ENCODE measurements around the gene TXNDC17. TPM values are rescaled to one million over a fixed set of nuclear protein-coding genes. Genes with fewer than 3 reads are reported as not detected.
A peak's percentile ranks its signal among the peaks of the same experiment; 100 is the strongest.
"Not testable (repeated sequence)": the region's sequence is repeated elsewhere in the genome, so short reads cannot be mapped to it uniquely, and the experiment has no call there.

The TXNDC17 gene
- total RNA-seq, 1 donor from 2014 or later, result 117 TPM

DNA sequence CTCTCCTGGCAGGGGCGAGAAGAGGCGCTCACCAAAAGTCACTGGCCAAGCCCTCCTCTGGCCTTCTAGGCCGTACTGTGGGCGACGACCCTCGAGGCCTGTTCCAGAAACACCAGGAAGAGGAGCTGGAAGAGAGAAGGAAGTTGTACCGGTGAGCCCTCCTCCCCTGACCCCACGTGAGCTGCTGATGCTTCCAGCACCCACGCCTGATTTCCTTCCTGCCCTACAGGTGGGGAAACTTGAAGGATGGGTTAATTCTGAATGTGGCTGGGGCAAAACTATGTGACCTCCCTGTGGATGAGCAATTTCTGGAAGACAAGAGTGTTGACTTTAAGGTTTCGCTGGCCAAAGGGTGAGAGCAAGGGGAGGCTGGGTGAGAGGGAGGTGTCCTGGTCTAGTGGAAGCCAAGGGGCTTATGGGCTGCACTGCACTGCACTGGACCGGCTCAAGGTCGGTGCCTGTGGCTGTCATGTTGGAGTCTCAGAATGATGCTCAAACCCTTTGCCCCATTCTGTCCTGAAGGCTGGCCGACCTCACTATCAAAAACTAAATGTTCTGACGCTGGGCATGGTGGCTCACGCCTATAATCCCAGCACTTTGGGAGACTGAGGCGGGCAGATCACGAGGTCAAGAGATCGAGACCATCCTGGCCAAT lies 16.9 kb downstream of the TXNDC17 start:
- Mint-ChIP-seq H3K9me3 (no peaks in the 10 kb centered on the region), H3K27ac (ENCODE audit: unreplicated experiment) (no peak overlapping the region), H3K4me3 (no peak overlapping the region), H3K36me3 (ENCODE audit: low read depth) (peaks cover 4% of the 10 kb centered on the region), H3K27me3 (ENCODE audit: low read depth) (peaks cover 89% of the 10 kb centered on the region), H3K4me1 (peaks cover 25% of the 10 kb centered on the region)
- no peak for DNase-seq (ENCODE audit: low read depth, low spot score)
- TF ChIP-seq, protein P1, sequence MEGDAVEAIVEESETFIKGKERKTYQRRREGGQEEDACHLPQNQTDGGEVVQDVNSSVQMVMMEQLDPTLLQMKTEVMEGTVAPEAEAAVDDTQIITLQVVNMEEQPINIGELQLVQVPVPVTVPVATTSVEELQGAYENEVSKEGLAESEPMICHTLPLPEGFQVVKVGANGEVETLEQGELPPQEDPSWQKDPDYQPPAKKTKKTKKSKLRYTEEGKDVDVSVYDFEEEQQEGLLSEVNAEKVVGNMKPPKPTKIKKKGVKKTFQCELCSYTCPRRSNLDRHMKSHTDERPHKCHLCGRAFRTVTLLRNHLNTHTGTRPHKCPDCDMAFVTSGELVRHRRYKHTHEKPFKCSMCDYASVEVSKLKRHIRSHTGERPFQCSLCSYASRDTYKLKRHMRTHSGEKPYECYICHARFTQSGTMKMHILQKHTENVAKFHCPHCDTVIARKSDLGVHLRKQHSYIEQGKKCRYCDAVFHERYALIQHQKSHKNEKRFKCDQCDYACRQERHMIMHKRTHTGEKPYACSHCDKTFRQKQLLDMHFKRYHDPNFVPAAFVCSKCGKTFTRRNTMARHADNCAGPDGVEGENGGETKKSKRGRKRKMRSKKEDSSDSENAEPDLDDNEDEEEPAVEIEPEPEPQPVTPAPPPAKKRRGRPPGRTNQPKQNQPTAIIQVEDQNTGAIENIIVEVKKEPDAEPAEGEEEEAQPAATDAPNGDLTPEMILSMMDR (conservative IDR thresholded peaks at IDR 0.05), result no peak

DNA sequence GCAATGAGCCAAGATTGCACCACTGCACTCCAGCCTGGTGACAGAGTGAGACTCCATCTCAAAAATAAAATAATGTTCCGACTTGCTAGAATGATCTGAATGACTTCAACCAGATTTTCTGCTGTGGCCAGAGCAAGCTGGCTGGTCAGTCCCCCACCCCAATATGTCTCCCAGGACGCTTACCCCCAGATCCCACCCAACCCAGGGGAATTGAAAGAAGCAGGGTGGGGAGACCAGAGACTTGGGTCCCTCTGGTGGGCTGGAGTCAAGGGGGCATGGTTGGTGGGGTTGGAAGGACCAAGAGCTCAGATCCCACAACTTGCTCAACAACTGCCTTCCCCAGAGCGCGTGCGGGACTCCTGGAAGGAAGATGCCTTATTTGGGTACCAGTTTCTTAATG lies 17.6 kb downstream of the TXNDC17 start:
- not testable (repeated sequence) for H3K27ac Mint-ChIP-seq (ENCODE audit: unreplicated experiment); DNase-seq (ENCODE audit: low read depth, low spot score); H3K36me3 Mint-ChIP-seq (ENCODE audit: low read depth); H3K9me3 Mint-ChIP-seq
- Mint-ChIP-seq H3K4me3 (peak overlapping the region; percentile 9), H3K4me1 (peaks cover 20% of the 10 kb centered on the region), H3K27me3 (ENCODE audit: low read depth) (peaks cover 87% of the 10 kb centered on the region)

DNA sequence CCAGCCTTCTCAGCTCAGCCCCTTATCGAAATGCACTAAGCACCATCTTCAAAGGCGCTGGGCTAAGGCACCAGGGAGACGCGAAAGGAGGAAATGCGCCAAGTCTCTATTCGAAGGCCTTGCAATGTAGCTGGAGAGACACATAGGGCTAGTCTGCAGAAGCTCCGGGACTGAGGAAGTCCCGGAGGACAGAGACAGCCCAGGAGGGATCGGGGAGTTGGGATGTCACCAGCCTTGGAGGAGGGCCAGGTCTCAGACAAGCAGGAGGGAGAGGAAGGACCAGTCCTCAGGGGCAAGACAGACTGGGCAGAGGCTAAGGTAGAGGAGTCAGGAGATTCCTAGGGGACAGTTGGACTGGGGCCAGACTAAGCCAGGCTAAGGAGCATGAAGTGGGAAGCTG lies 19.2 kb downstream of the TXNDC17 start:
- Mint-ChIP-seq H3K36me3 (ENCODE audit: low read depth) (peaks cover 2% of the 10 kb centered on the region), H3K27me3 (ENCODE audit: low read depth) (peaks cover 77% of the 10 kb centered on the region), H3K9me3 (no peaks in the 10 kb centered on the region), H3K27ac (ENCODE audit: unreplicated experiment) (no peak overlapping the region), H3K4me3 (no peak overlapping the region), H3K4me1 (peaks cover 10% of the 10 kb centered on the region)
- no peak for DNase-seq (ENCODE audit: low read depth, low spot score)
- TF ChIP-seq, protein P1 (conservative IDR thresholded peaks at IDR 0.05), result no peak

DNA sequence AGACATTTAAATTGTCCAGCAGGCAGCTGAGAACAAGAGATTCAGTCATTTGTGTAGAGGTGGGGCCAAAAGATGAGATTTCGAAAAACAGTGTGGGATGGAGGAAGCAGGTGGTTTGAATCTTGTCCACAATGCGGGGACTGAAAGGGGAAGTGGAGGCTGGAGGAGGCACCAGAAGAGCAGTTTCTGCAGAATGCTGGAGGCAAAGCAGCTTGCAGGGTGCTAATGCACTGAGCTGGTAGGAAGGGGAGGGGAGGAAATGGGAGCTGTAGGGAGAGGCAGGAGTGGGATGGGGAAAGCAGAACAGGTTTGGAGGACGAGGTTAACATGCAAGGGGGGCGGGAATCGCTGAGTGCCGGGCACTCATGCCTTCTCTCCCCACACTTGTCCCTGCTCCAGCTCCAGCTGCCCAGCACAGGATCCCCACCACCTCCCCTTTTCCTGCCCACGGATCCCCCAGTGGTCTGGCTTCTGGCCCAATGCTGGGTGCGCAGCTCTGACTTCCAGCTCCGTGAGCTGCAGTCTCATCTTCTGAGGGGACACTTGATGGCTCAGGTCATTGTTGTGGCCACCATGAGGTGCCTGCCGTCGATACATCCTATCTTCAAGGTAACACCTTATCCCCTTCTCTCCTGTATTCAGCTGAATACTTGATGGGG lies 20.1 kb downstream of the TXNDC17 start:
- no peak for DNase-seq (ENCODE audit: low read depth, low spot score)
- H3K9me3 Mint-ChIP-seq, result no peaks in the 10 kb centered on the region
- peaks cover 2% of the 10 kb centered on the region for H3K36me3 Mint-ChIP-seq (ENCODE audit: low read depth)
- H3K27me3 Mint-ChIP-seq (ENCODE audit: low read depth), result peaks cover 73% of the 10 kb centered on the region
- H3K4me3 Mint-ChIP-seq, result no peak overlapping the region
- TF ChIP-seq, protein P1 (conservative IDR thresholded peaks at IDR 0.05), result no peak
- H3K4me1 Mint-ChIP-seq, result peaks cover 5% of the 10 kb centered on the region
- no peak overlapping the region for H3K27ac Mint-ChIP-seq (ENCODE audit: unreplicated experiment)

DNA sequence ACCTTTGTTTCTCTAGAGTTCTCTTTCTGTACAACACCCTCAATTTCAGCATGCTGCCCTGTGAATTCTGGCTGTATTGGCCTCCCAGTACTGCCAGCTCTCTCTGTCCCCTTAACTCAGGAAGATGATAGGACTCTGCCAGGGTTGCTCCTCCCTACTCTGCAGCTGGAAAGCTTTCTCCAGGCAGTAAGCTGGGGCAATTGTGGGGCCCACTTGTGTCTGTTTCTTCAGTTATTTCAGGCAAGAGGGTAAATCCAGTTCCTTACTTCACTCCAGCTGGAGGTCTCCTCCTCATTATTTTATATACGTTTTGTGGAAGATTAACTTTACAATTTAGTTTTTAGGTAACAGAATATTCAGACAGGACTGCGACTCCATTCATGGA lies 20.6 kb downstream of the TXNDC17 start:
- no peak for DNase-seq (ENCODE audit: low read depth, low spot score)
- peaks cover 71% of the 10 kb centered on the region for H3K27me3 Mint-ChIP-seq (ENCODE audit: low read depth)
- peaks cover 2% of the 10 kb centered on the region for H3K36me3 Mint-ChIP-seq (ENCODE audit: low read depth)
- peaks cover 4% of the 10 kb centered on the region for H3K4me1 Mint-ChIP-seq
- TF ChIP-seq, protein P1 (conservative IDR thresholded peaks at IDR 0.05), result no peak
- no peak overlapping the region for H3K27ac Mint-ChIP-seq (ENCODE audit: unreplicated experiment)
- H3K9me3 Mint-ChIP-seq, result no peaks in the 10 kb centered on the region
- no peak overlapping the region for H3K4me3 Mint-ChIP-seq

DNA sequence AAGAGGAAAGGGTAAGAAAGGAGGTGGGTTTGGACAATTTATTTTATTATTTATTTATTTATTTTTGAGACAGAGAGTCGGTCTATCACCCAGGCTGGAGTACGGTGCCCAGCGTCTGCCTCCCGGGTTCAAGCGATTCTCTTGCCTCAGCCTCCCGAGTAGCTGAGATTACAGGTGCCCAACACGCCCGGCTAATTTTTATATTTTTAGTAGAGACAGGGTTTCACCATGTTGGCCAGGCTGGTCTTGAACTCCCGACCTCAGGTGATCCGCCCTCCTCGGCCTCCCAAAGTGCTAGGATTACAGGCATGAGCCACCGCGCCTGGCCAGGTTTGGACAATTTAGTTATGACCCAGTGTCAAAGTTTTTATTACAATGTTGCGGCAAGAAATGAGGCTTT lies 22.3 kb downstream of the TXNDC17 start:
- H3K4me3 Mint-ChIP-seq, result not testable (repeated sequence)

More for the DNA sequence above, 22.3 kb downstream of the TXNDC17 start:
- not testable (repeated sequence) for H3K9me3 Mint-ChIP-seq; H3K36me3 Mint-ChIP-seq (ENCODE audit: low read depth); DNase-seq (ENCODE audit: low read depth, low spot score); H3K4me1 Mint-ChIP-seq; H3K27ac Mint-ChIP-seq (ENCODE audit: unreplicated experiment)
- H3K27me3 Mint-ChIP-seq (ENCODE audit: low read depth), result peaks cover 66% of the 10 kb centered on the region
